Heart right ventricle (tissue), 16 donors: ENCODE results near the gene HTR3A. TPM values are rescaled to one million over a fixed set of nuclear protein-coding genes. Genes with fewer than 3 reads are reported as not detected.
"Not testable (repeated sequence)": the region's sequence is repeated elsewhere in the genome, so short reads cannot be mapped to it uniquely, and the experiment has no call there.

Source experiments
- ATAC-seq, 8 donors: fragments of 200-7000 bp; cut with Tn5 transposase; one replicate each; pipeline ENCODE4 v1.9.1; 2020; ENCODE audit warnings: mild to moderate bottlenecking in 8 of 8, moderate library complexity in 8 of 8, moderate number of reproducible peaks in 1 of 8
- DNase-seq, 2 donors: peaks; one replicate each; pipeline ENCODE4 v3.0.0-alpha.2; 2020
- H3K27ac ChIP-seq, 10 donors: fragments of 200-600 bp; sonication (generic) in 2 of 10; one replicate each; pipeline versions ENCODE4 v1.5.0 to v1.8.0; 2020 to 2022; ENCODE audit warnings: mild to moderate bottlenecking in 3 of 10
- H3K27me3 ChIP-seq, 7 donors: fragments of 200-600 bp; one replicate each; pipeline ENCODE4 v1.8.0; 2021 to 2022; ENCODE audit warnings: mild to moderate bottlenecking in 2 of 7
- H3K36me3 ChIP-seq, 9 donors: fragments of 200-600 bp; sonication (generic) in 1 of 9; one replicate each; pipeline versions ENCODE4 v1.5.0 to v1.8.0; 2020 to 2022; ENCODE audit warnings: mild to moderate bottlenecking in 2 of 9
- H3K4me1 ChIP-seq, 9 donors: fragments of 200-600 bp; sonication (generic) in 1 of 9; one replicate each; pipeline versions ENCODE4 v1.5.0 to v1.8.0; 2020 to 2022; ENCODE audit warnings: mild to moderate bottlenecking in 4 of 9
- H3K4me3 ChIP-seq, 10 donors: fragments of 200-600 bp; sonication (generic) in 2 of 10; one replicate each; pipeline versions ENCODE4 v1.5.0 to v1.8.0; 2020 to 2022; ENCODE audit warnings: mild to moderate bottlenecking in 7 of 10, moderate library complexity in 2 of 10
- H3K9me3 ChIP-seq, 11 donors: fragments of 200-600 bp in 10 of 11; sonication (generic) in 2 of 11; one replicate each; pipeline versions ENCODE4 v1.5.0 to v1.8.0; 2013 to 2022; ENCODE audit warnings: mild to moderate bottlenecking in 2 of 11, control low read depth in 1 of 11, moderate library complexity in 1 of 11
- CTCF ChIP-seq, 9 donors: fragments of 200-600 bp; sonication (generic) in 2 of 9; IDR thresholded peaks; one replicate each; pipeline versions ENCODE4 v1.5.0 to v1.8.0; 2021 to 2022; ENCODE audit warnings: antibody characterized with exemption in 9 of 9, mild to moderate bottlenecking in 5 of 9, moderate library complexity in 1 of 9
- WGBS, 2 donors: extraction: QIAGEN DNeasy Blood & Tissue Kit; methylation state at CpG; one replicate each; pipeline ENCODE4 v1.1.7; 2013; ENCODE audit warnings: inconsistent platforms in 1 of 2; 5-methylcytosine and 5-hydroxymethylcytosine counted together
- intact Hi-C, 10 donors: fragments of 100-400 bp; cut with DNase I; formaldehyde crosslinking; loops; one replicate each; pipeline versions ENCODE4 v1.11.1 to v1.14.2; 2022
- polyA plus RNA-seq, 2 donors: library from polyadenylated mRNA; stranded (reverse); fragments of 200-250 nt; gene quantifications; one replicate each; pipeline ENCODE4 v1.2.3, GENCODE V29; 2013
- total RNA-seq, 10 donors: library from RNA; stranded (reverse); fragmentation: NEBNext Ultra II Directional in 3 of 10; extraction: Animal tissue kit (Norgen Biotek cat#: 25700) in 3 of 10; gene quantifications; one replicate each; pipeline versions ENCODE4 v1.2.1 to v1.2.4, GENCODE V29; 2021 to 2023
- donor health status: Arrhythmogenic right ventricular cardiomyopathy.
- donor health status: ischemic (EF 13 %, LVEDD 7.1; RV severe dilation, severe dysfunction).
- donor health status: healthy with polysubstance abuse.
- donor health status: DM: no; HTN: yes; CAD: no.
- donor health status: DM: no; HTN: no; CAD: no.
- donor health status: ischemic (EF 25% LVEDD 6.9; RV normal size, moderate dysfunction).
- donor health status: ischemic (EF 25% LVEDD 5.7; RV mildly dilated, moderate dysfunction).
- donor health status: healthy.
- donor health status: DM: yes; HTN: yes; CAD: no.
- donor health status: Ischemic cardiomyopathy.
- donor health status: ischemic (EF 35%, LVEDD 5.7; RV mildly dilated, moderate dysfunction).
- donor health status: nonischemic (EF 11% LVEDD 7.7; RV severe dilation, severe dysfunction).
- donor health status: DM: yes; HTN: yes; CAD: no.
- donor health status: PGD.
- donor health status: ischemic (EF 29% LVEDD 5.4; RV normal size, mild dysfunction).
- donor health status: nonischemic (EF 23%, LVEDD 6.1; RV moderate dilation, normal function).

HTR3A gene
- total and polyA plus RNA-seq, 12 donors = 0.07 to 0.16 TPM; not detected in 10

- Histone ChIP-seq H3K4me3 (no peak overlapping the region), H3K27me3 (peaks cover 0 to 10% (median 0%) of the 10 kb centered on the region in 7 donors), H3K27ac (no peak overlapping the region), H3K4me1 (no peaks in the 10 kb centered on the region), H3K36me3 (no peaks in the 10 kb centered on the region), H3K9me3 (no peaks in the 10 kb centered on the region)
- intact Hi-C loops = no loop called here
- no peak for ATAC-seq
- TF ChIP-seq CTCF (IDR thresholded peaks at IDR 0.05) = no peak
- no peak for DNase-seq
- 81 to 84% methylated on average over 3 of the region's 3 CpGs for WGBS, 2 donors
Measured at GRCh38 chr11:113937918-113938317, 37.0 kb upstream of the HTR3A start.

GRCh38 chr11:113942256-113942655 is 32.7 kb upstream of the HTR3A start:
- intact Hi-C loops = no loop called here
- Histone ChIP-seq H3K27ac (no peak overlapping the region), H3K4me1 (no peaks in the 10 kb centered on the region), H3K36me3 (no peaks in the 10 kb centered on the region), H3K4me3 (no peak overlapping the region), H3K9me3 (no peaks in the 10 kb centered on the region), H3K27me3 (peaks cover 0 to 6% (median 0%) of the 10 kb centered on the region in 7 donors)
- ATAC-seq (no peak), DNase-seq (no peak)
- 92 to 93% methylated on average over 8 of the region's 8 CpGs for WGBS, 2 donors
- TF ChIP-seq CTCF (IDR thresholded peaks at IDR 0.05) = no peak

GRCh38 chr11:113946162-113946561 is 28.7 kb upstream of the HTR3A start:
- H3K27ac ChIP-seq, H3K4me3 ChIP-seq, intact Hi-C loops, H3K36me3 ChIP-seq, H3K9me3 ChIP-seq, ATAC-seq, DNase-seq, H3K4me1 ChIP-seq: not testable (repeated sequence)
- 69 to 85% methylated on average over 2 of the region's 2 CpGs for WGBS, 2 donors
- H3K27me3 ChIP-seq = peaks cover 0 to 16% (median 1%) of the 10 kb centered on the region in 7 donors

- H3K27ac ChIP-seq = no peak overlapping the region
- 64 to 72% methylated on average over 4 of the region's 4 CpGs for WGBS, 2 donors
- intact Hi-C loops = no loop called here
- no peaks in the 10 kb centered on the region for H3K36me3 ChIP-seq
- H3K9me3 ChIP-seq = no peaks in the 10 kb centered on the region
- ATAC-seq = no peak
- DNase-seq = no peak
- no peak overlapping the region for H3K4me3 ChIP-seq
- no peak for TF ChIP-seq CTCF (IDR thresholded peaks at IDR 0.05)
- no peaks in the 10 kb centered on the region for H3K4me1 ChIP-seq
- peaks cover 0 to 34% (median 19%) of the 10 kb centered on the region in 7 donors for H3K27me3 ChIP-seq
Measured at GRCh38 chr11:113947994-113948393, 26.9 kb upstream of the HTR3A start.

GRCh38 chr11:113949891-113950290 is 25.0 kb upstream of the HTR3A start:
- 73 to 78% methylated on average over 4 of the region's 4 CpGs for WGBS, 2 donors
- intact Hi-C loops = no loop called here
- no peaks in the 10 kb centered on the region for H3K4me1 ChIP-seq

More at GRCh38 chr11:113949891-113950290, 25.0 kb upstream of the HTR3A start:
- no peaks in the 10 kb centered on the region for H3K9me3 ChIP-seq
- no peak for TF ChIP-seq CTCF (IDR thresholded peaks at IDR 0.05)
- peaks cover 0 to 51% (median 29%) of the 10 kb centered on the region in 7 donors for H3K27me3 ChIP-seq
- no peak overlapping the region for H3K27ac ChIP-seq
- DNase-seq (no peak), ATAC-seq (no peak)
- no peaks in the 10 kb centered on the region for H3K36me3 ChIP-seq
- H3K4me3 ChIP-seq = no peak overlapping the region
